KOPT-K1 (cell line): Measurements from ENCODE around the gene BATF2.
"Not testable (repeated sequence)": the region's sequence is repeated elsewhere in the genome, so short reads cannot be mapped to it uniquely, and the experiment has no call there.

Experiments used
- H3K27ac ChIP-seq: fragments of 200-600 bp; sonication (generic); 2 replicates; pipeline ENCODE4 v1.5.1; 2016; ENCODE audit warnings: antibody characterized with exemption, mild to moderate bottlenecking, low read depth, low read length; ENCODE audit not compliant: poor library complexity, severe bottlenecking
- H3K36me3 ChIP-seq: fragments of 200-600 bp; sonication (generic); 2 replicates; pipeline ENCODE4 v1.5.1; 2017; ENCODE audit warnings: antibody characterized with exemption, mild to moderate bottlenecking, low read length, moderate library complexity; ENCODE audit not compliant: insufficient read depth
- H3K9me3 ChIP-seq: fragments of 200-600 bp; sonication (generic); 2 replicates; pipeline ENCODE4 v1.5.1; 2017; ENCODE audit warnings: antibody characterized with exemption, low read length, mild to moderate bottlenecking; ENCODE audit not compliant: insufficient read depth, poor library complexity, severe bottlenecking

The BATF2 gene

DNA sequence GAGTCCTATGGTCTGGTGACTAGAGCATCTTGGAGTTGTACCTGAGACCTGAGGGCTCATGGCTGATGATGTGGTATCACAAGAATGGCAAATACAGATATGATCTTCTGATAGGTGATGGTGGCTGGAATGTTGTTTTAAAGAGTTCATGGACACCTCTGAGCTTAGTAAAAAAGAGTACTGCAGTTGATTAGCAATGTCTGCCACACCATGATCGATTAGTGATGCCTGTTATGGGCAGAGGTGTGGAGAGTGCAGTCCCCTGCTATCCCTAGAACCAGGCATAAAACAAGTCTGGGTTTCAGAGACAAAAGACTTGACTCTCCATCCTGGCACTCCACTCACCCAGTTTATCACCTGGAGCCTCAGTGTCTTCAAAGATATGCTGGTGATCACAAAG lies 1.4 kb upstream of the BATF2 start:
- Histone ChIP-seq H3K9me3 (no peaks in the 10 kb centered on the region), H3K27ac (peak overlapping the region; percentile 69), H3K36me3 (no peaks in the 10 kb centered on the region)

- Histone ChIP-seq H3K27ac (no peak overlapping the region), H3K9me3 (no peaks in the 10 kb centered on the region), H3K36me3 (no peaks in the 10 kb centered on the region)
Measured at GRCh38 chr11:64996327-64996709, 453 bp downstream of the BATF2 start.

- Histone ChIP-seq H3K9me3 (no peaks in the 10 kb centered on the region), H3K27ac (no peak overlapping the region), H3K36me3 (no peaks in the 10 kb centered on the region)
Measured at GRCh38 chr11:64994318-64994717, 2.5 kb downstream of the BATF2 start.

DNA sequence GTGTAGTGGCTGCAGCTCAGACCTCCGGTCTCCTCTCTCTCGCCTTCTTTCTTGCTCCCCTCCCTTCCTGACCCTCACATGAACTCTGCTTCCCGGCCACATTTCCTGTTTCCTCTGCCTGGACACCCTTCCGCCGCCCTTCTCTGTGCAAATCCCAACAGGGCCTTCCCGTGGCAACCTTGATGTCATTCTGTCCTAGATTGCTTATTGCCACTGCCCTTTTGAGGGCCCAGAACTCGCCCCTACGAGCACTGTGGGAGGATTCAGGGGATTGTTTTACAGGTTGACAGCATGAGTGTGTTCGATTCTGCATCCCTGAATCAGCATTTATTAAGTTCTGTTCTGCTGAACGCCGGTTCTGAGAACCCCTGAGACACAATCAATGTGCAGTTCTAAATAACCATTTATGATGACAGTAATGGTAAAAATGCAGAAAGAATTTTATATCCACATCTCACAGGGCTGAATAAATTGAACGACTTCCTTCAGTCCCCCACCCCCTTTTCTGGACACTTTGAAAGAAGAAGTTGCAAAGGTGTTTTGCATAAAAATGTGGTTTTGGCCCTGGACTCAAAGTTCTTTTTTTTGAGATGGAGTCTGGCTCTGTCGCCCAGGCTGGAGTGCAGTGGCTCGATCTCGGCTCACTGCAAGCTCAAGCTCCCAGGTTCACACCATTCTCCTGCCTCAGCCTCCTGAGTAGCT lies 6.4 kb downstream of the BATF2 start:
- Histone ChIP-seq H3K36me3 (no peaks in the 10 kb centered on the region), H3K27ac (no peak overlapping the region), H3K9me3 (no peaks in the 10 kb centered on the region)

- no peaks in the 10 kb centered on the region for H3K9me3 ChIP-seq
- no peak overlapping the region for H3K27ac ChIP-seq
- H3K36me3 ChIP-seq: no peaks in the 10 kb centered on the region
Measured at GRCh38 chr11:64989416-64989815, 7.4 kb downstream of the BATF2 start.

- Histone ChIP-seq H3K36me3 (no peaks in the 10 kb centered on the region), H3K27ac (no peak overlapping the region), H3K9me3 (no peaks in the 10 kb centered on the region)
Measured at GRCh38 chr11:64987998-64988854, 8.5 kb downstream of the BATF2 start.

- H3K27ac ChIP-seq, H3K9me3 ChIP-seq, H3K36me3 ChIP-seq: not testable (repeated sequence)
Measured at GRCh38 chr11:64983339-64983738, 13.4 kb downstream of the BATF2 start.

GRCh38 chr11:64976651-64977050 lies 20.1 kb downstream of the BATF2 start:
- Histone ChIP-seq H3K27ac (no peak overlapping the region), H3K36me3 (no peaks in the 10 kb centered on the region), H3K9me3 (no peaks in the 10 kb centered on the region)

GRCh38 chr11:64974124-64974523 lies 22.6 kb downstream of the BATF2 start:
- no peak overlapping the region for H3K27ac ChIP-seq
- H3K36me3 ChIP-seq: no peaks in the 10 kb centered on the region

DNA sequence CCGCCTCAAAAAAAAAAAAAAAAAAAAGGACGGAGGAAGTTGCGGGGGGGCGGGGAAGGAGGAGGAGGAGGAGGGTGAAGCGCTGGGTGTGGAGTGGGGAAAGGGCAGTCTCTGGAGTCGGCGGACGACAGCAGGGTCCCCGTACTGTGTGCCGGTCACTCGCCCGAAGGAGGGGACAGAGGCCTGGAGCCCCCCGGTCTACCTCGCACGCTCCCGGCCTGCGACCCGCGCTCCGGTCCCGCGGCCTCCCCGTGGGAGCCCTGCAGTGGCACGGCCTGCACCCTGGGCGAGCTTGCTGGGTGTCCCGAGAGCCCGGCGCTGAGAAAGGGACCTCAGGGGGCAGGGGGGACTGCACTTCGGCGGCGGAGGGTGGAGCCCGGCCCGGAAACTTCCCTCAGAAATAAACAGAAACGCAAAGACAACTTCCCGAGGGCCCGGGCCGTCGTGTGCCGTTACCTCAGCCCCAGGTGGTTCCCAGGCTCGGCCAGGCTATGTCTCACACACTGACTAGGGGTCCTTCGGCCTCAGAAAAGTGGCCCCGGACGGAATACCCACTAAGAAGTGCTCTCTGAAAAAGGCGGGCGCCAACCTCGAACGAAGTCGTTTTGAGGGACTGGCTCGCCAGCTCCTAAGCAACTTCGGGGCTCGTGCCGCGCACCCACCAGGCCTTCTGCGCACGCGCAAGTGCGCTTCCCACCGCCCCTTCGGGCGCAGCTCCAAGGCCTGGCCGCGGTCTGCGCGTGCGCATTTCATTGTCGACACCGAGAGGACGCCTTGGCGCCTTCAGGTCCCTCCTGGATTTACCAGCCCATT lies 25.1 kb downstream of the BATF2 start, which contains the start of gene MAJIN:
MAJIN (minus strand) TSS at position 688 of the 813 bp plus-strand sequence. CDS start 12,703 bp downstream, outside the sequence.
- Histone ChIP-seq H3K27ac (no peak within 1 kb of the TSS), H3K36me3 (no peaks in the 10 kb centered on the region), H3K9me3 (no peaks in the 10 kb centered on the region)

More at GRCh38 chr11:64974124-64974523, 22.6 kb downstream of the BATF2 start:
- no peaks in the 10 kb centered on the region for H3K9me3 ChIP-seq

DNA sequence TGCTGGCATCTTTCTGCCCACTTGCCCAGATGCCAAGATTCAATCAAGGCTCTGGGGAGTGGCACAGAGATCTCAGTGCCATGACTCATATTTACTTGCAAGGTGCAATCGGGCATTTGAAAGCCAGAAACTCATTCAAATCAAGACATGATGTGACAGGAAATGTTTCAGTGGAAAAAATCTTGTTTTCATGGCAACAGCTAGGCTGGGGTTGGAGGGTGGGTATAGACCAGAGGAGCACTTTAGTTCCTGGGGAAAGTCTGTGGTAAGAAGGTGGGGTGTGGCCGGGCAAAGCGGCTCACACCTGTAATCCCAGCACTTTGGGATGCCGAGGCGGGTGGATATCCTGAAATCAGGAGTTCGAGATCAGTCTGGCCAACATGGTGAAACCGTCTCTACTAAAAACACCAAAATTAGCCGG lies 26.0 kb downstream of the BATF2 start:
- Histone ChIP-seq H3K36me3 (no peaks in the 10 kb centered on the region), H3K27ac (no peak overlapping the region), H3K9me3 (no peaks in the 10 kb centered on the region)

DNA sequence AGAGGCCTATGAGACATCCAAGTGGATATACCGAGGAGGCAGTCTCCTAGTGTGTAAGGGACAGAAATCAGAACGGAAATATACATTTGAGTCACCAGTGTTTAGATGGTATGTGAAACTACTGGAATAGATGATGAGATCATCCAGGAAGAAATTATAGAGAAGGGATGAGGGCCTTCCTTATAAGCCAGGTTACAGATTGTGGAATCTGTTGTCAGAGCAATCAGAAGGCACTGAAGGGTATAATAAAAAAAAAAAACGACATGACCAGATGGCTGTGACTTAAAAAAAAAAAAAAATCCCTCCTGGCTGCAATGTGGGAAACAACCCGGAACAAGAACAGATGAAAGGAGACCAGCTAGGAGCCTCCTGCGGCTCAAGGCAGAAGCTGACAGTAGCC lies 27.6 kb downstream of the BATF2 start:
- no peak overlapping the region for H3K27ac ChIP-seq
- H3K9me3 ChIP-seq: no peaks in the 10 kb centered on the region
- H3K36me3 ChIP-seq: no peaks in the 10 kb centered on the region

DNA sequence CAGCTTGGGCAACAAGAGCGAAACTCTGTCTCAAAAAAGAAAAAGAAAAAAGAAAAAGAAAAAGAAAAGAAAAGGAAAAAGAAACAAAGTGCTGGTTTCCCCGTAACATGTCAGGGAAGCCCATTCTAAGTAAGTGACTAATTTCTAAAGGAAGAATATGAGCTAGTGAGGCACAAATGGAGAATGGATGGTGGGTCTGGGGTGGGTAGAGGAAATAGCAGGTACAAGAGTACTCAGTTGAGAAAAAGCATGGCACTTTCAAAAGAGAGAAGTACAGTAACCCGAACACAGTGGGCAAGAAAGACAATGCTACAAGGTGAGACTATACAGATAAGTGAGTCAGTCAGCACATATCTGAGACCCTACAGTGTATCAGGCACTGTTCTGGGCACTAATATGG lies 29.4 kb downstream of the BATF2 start:
- Histone ChIP-seq H3K36me3 (no peaks in the 10 kb centered on the region), H3K9me3 (no peaks in the 10 kb centered on the region), H3K27ac (no peak overlapping the region)

GRCh38 chr11:64963072-64963631 lies 33.6 kb downstream of the BATF2 start:
- Histone ChIP-seq H3K27ac (no peak overlapping the region), H3K9me3 (no peaks in the 10 kb centered on the region), H3K36me3 (no peaks in the 10 kb centered on the region)

GRCh38 chr11:64960719-64961118 lies 36.1 kb downstream of the BATF2 start:
- Histone ChIP-seq H3K36me3 (no peaks in the 10 kb centered on the region), H3K9me3 (no peaks in the 10 kb centered on the region), H3K27ac (no peak overlapping the region)
